KBM-7 (cell line): Measurements from ENCODE around the gene ZNF550.

Source experiments
- DNase-seq: peaks from one replicate; pipeline ENCODE4 v3.0.0-alpha.2; 2015
- in situ Hi-C: fragments of 300-500 bp; cut with MboI; formaldehyde crosslinking; loops from 2 replicates; pipeline ENCODE4 v1.14.3; 2020; ENCODE audit warnings: low sequenced_read_pairs, low pct_unique_long_range_greater_than_20kb, mixed read lengths

The ZNF550 gene

DNA sequence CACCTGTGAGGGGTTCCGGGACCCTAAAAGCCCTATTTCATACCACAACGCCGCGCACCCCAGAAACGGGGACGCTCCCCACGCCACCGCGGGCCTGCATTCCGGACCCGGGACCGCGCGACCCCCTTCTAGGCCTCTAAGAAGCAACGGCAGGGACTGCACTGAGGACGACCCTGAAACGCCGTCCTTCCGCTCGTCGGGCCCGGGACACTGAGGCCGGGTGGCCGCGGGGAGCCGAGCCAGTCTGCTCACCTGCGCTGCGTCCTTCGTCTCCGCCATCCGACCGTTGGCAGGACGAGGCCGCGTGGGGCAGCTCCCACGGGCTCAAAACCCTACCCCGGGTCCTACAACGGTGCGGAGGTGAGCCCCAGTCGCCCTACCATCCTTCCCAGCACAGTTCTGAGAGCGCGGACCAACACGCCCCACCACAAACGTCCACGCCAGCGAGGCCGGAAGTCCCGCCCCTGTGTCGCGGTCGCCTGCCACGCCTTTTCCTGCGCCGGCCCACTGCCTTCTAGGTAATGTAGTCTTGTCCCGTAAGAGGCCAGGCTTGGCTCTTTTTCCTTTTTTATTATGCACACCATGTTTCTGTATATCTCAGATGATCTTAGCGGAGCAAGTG lies at the start of gene ZNF550:
ZNF550 (minus strand) TSS at position 460 of the 622 bp plus-strand sequence; CDS start at position 279, 181 bp downstream.
- in situ Hi-C loops = no loop called here
- peak; percentile 92 for DNase-seq

DNA sequence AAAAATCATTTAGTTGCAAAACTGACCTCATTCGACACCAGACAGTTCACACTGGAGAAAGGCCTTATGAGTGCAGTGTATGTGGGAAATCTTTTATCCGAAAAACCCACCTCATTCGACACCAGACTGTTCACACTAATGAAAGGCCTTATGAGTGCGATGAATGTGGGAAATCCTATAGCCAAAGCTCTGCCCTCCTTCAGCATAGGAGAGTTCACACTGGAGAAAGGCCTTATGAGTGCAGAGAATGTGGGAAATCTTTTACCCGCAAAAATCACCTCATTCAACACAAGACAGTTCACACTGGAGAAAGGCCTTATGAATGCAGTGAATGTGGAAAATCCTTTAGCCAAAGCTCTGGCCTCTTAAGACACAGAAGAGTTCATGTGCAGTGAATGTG lies 47.3 kb upstream of the ZNF550 start:
- no peak for DNase-seq
- in situ Hi-C loops = no loop called here

DNA sequence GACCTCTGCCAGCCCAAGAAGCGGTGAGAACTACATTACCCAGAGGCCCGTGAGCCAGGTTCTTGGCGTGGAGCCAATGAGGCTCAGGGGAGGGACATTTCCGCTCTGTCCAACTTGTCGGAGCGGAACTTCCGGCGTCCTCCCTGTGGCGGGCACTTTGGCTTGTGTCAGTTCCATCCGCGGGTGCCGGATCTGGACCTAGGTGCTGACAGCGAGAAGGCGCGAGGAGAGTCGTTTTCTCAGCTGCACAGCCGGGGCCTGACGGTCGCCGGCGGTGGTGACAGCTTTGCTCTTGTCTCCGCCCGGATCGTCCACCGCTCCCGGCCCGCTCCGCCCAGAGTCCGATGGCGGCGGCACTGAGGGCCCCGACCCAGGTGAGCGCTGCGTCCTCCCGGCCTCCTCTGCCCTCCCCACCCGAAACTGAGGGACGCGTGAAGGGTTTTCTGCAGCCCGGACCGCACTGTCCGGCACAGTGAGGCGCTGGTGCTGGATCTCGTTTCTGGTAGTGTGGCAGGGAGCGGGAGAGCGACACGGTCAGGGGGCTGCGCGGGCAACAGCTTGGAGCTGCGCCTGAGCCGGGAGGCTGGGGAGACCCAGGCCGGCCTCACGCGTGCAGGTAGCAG lies 40.2 kb upstream of the ZNF550 start, which contains the start of gene ZNF530:
ZNF530 (plus strand) TSS at position 125 of the 623 bp plus-strand sequence. CDS start 4,461 bp downstream, outside the sequence.
- peak; percentile 91 for DNase-seq
- in situ Hi-C loops = no loop called here

DNA sequence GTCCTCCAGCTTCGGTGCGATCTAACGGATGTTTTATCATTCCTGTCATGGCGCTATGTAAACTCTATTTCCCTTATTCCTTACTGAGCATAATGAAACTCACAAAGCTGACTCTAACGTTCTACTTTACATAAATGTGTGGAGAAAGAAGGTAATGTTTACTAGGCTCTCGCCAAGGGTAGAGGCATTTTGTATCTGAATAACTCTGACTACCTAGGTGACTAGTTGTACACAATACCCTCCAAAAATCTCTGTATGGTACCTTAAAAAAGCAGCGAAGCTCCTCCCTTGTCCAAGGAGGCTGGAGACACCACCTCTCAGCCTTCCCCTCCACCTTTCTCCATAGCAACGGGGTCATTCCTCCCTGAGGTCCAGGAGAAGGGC lies 39.7 kb upstream of the ZNF550 start:
- in situ Hi-C loops = no loop called here
- DNase-seq = no peak

DNA sequence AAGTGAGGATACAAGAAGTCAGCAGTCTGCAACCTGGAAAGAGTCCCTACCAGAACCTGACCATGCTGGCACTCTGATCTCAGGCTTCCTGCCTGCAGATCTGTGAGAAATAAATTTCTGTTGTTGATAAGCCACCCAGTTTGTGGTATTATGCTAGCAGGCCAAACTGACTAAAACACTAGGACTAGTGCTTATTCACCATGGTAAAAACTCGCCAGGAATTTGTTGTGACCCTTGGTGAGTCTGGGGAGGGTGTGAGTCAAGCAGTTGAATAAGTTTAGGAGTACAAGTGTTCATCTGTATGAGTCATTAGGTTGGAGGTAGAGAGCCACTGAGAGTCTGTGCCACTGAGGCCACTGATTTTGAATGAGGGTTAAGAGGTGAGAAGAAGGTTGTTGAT lies 27.9 kb upstream of the ZNF550 start:
- in situ Hi-C loops = no loop called here

DNA sequence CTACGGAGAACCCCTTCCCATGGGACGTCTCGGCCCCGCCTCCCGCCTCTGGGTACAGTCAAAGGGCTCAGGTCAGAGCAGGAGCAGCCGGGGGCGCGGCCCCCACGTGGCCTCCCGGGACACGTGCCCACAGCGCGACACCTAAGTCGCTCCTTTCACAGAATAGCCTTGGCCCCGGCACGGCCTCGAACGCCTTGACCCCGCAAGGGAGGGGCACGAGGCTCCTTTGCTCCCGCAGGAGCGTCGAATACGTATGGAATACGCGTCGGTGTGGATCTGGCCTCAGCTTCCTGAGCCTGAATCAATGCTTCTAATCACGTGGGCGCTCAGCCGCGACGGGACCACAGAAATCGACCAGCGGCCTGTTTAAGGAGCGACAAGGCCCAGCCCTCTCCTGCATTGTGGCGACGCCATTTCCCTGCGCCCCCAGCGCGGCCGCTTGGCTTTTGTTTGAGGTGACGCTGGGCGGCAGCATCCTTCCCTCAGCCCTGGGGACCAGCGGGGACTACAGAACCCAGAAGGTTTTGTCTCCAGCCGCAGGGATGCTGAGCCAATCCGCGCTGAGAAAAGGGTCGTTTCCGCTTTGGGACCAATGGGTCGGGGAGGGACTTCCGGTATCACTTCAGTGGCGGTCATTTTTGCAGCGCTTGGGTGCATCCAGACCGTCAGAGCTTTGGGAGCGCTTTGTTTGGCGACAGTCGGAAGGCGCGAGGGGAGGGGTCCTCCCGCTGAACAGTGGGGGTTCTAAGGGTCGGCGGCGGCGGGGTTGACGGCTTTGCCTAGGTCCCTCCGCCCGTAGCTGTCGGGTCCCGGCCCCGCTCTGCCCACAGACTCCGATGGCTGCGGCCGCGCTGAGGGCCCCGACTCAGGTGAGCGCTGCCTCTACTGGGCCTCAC lies 24.1 kb upstream of the ZNF550 start, which contains the start of gene ZIK1:
ZIK1 (plus strand) TSS at position 625 of the 896 bp plus-strand sequence; CDS start at position 837, 212 bp downstream.
- in situ Hi-C loops = no loop called here
- no peak for DNase-seq

More for the DNA sequence above, 27.9 kb upstream of the ZNF550 start:
- DNase-seq = no peak

DNA sequence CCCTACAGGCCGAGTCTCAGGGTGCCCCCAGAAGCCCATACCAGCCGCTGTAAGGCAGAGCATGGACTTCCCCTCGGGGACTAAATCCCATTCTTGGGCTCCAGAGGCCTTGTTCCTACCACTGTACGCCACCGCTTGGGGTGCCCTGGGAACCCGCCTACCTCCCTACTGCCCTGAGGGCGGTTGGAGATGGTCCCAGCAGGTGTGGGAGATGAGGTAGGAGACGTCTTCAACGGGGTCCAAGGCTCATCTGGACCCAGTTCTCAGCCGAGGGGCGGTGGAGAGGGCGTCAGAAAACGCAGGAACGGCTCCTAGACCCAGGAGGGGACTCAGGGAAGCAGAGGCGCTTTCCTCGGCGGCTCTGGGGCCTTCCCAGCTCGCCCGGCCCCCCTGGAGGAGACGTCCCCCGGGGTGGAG lies 23.4 kb upstream of the ZNF550 start:
- in situ Hi-C loops = no loop called here
- DNase-seq = no peak

DNA sequence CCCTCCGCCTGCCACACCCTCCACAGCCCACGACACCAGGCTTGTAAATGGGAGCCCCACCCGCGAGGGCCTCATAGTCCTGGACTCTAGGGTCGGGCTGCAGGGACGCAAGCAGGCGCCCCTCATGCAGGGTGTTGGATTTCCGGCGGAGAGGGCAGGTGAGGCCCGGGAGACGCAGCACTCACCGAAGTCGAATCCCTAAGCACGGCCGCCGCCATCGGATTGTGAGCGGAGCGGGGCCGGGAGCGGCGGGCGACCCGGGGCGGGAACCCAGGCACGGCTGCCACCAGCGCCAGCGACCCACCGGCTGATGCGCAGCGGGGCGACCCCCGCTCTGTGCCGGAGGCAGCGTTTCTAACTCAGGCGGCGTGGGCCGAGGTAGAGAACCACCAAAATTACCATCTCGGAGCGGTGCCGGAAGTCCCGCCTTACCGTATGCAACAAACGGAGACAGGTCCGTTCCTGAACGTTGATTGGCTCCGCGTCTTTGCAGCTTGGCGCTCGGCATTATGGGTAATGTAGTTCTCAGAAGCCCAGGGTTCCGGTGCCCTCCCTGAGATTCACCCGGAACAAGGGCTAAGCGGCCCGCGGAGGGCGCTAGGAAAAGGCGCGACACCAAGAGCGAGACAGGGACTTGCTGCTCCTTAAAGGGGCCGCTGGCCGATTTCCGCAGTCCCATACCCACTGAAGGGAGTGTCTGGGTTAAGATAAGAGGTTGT lies 19.0 kb upstream of the ZNF550 start, which contains the start of gene ZNF416:
ZNF416 (minus strand) TSS at position 425 of the 719 bp plus-strand sequence; CDS start at position 218, 207 bp downstream.
- DNase-seq = peak; percentile 98
- in situ Hi-C loops = no loop called here

DNA sequence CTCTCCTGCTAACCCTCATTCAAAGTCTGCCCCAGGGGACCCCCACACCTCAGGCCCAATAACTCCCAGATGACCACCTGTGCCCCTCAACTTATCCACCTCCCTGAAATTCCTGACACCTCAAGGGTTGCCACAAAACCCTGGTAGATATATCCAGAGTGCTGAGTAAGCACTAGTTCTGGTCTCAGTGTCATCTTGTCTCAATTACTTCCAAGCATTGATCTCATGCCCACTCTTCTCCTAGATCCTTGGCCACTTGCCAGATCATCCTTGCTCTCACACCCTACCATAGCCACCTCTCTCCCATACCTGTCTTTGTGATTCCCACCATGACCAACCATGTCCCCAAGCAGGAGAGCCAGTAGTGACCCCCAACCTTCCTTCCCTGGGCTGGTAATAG lies 17.0 kb upstream of the ZNF550 start:
- no peak for DNase-seq
- in situ Hi-C loops = no loop called here

DNA sequence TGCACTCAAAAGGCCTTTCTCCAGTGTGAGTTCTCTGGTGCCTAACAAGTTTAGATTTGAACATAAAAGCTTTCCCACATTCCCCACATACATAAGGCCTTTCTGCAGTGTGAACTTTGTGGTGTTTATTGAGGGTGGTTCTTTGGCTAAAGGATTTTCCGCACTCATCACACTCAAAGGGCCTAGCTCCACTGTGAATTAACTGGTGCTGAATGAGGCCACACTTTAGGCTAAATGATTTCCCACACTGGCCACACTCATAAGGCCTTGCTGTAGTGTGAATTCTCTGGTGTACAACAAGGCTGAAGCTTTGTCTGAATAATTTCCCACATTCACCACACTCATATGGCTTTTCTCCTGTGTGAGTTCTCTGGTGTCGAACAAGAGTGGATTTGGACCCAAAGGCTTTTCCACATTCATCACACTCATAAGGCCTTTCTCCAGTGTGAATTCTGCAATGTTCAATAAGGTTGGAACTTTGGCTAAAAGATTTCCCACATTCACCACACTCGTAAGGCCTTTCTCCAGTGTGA lies 12.8 kb upstream of the ZNF550 start:
- no peak for DNase-seq
- in situ Hi-C loops = no loop called here

DNA sequence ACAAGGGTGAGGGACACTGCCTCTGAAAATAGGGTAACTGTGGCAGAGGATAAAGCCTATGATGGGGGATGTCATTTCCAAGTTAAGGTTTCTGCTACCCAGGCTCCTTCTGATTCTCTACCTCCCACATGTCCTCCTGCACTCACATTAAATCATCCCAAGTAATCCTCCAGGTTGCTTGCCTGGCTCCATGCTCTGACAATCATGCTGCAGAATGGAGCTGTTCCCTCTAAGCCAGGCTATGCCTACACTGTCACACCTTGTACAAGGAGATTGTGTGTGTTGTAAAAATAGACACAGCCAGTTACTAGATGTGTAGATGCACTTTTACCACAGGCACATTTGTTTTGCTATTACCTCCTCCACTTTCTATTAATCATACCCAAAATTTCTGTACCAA lies 11.0 kb upstream of the ZNF550 start:
- no peak for DNase-seq
- in situ Hi-C loops = no loop called here

DNA sequence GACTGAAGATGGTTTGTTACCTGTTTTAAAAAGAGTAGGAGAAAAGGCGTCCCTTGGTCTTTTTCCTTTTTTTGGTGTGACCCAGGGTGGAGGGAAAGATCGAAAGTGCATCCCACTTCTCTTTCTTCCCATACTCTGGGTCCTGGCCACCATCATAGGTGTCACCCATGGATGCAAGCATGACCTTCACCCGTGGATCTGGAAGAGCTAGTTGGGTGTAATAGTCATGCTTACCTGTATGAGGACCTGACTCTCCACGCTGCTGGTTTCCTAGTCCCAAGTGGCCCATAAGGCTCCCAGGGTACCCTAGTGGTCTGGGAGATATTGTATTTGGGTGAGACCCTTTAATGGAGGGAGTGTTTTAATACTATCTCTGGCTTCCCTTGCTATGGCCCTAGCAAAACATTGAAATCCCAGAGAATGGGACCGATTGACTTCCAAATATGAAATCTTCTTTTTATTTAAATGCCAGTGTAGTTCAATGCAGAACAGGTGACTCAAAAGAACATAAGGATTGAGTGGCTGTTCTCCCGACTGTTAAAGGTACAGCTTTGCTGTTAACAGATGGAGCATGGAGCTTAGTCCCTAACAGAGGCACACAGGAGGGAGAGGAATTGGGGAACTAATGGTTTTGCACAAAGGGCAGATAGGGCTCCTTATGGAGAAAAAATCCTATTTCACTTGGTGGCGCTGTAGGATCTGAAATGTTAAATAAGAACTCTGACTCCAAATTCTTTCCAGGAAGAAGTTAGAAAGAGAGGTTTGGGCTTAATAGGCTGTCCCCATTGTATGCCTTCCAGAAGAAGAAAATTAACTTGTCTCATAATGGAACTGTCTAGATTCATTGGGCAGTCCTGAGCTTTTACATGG lies 7.0 kb upstream of the ZNF550 start:
- in situ Hi-C loops = no loop called here
- peak; percentile 34 for DNase-seq

DNA sequence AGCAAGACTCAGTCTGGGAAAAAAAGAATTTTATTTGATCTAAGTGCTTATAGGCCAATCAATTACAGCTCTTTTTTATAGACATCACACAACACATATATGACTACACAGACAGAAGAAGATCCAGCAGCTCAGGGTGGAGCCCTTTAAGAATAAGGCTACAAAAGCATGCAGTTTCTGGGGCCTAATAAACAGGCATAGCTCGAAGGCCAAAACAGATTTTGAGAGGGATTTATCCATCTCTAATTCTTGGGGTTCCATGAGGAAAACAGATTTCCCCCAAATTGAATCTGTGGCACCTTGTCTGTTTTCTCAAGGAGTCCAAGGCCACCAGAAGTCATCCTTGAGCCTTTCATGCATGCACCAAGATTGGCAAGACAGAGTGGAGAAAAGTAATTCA lies 3.9 kb upstream of the ZNF550 start:
- DNase-seq = no peak
- in situ Hi-C loops = no loop called here

DNA sequence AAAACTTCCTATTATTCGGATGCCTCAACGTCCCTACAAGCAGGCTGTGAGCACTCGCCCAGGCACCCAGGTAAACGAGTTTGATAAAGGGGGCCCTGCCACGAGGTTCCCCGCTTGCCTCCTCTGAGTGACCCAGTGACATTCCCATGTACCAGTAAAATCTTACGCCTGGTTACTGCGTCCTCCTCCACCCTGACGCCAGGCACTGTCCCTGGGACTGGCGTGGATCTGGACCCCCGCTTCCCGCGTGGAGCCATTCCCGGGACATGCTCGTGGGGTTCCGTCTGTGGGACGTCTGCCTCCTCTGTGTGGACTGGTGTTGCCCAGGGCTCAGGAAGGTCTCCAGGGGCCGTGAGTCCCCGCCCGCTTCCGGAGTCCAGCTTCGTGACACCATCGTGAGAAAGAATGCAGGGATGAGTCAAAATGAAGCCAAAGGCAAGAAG lies 407 bp upstream of the ZNF550 start:
- in situ Hi-C loops = no loop called here
- no peak for DNase-seq

DNA sequence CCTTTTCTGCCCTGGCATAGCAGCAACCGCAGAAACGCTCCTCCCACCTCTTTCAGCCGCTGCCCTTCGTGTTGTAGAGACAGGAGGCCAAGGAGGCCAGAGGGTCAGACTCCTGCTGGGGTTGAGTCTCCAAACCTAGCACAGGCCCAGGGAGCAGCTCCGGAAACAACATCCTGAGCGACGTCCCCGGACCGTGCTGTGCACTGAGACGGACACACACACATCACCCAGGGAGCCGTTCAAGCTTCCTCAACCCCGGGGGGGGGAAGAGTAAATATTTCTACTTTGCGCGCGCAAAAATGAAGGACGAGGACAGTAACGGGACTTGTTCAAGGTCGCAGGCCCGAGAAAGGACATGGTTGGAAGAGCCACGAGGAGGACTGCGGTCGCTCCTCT lies 657 bp downstream of the ZNF550 start:
- in situ Hi-C loops = no loop called here
- DNase-seq = peak; percentile 20

DNA sequence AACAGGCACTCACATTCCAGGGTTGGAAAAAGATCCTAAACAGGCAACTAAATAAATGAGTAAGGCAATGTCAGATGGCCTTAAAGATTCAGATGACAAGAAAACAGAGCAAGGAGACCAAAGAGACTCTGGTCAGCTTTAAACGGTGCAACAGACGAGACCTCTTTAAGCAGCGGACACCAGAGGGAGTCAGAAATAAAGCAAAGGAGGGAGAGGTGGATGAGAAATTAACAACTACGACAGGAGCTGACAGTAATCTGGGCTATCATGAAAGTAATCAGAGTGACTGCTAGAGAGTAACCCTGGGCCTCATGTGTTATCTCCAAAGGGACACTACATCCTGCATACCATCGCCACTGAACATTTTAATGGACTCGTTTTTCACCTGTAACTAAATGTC lies 1.1 kb downstream of the ZNF550 start:
- in situ Hi-C loops = no loop called here
- DNase-seq = no peak

DNA sequence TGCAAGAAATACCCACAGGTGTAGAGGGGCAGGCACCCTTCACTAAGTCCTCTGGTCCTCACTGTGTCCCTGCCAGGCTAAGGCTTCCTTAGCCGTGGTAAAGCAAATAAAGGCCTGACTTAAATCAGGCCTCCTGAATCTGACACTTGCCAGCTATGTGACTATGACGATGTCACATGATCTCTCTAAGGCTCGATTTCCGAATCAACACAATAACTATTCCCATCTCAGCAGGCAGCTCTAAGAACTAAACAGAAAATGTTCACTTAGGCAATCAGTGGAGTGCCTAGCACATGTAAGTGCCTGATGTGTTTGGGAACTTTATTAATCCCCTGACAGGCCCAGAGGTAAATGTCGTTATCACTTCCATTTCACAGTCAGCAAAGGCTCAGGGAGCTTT lies 2.0 kb downstream of the ZNF550 start:
- no peak for DNase-seq
- in situ Hi-C loops = no loop called here

DNA sequence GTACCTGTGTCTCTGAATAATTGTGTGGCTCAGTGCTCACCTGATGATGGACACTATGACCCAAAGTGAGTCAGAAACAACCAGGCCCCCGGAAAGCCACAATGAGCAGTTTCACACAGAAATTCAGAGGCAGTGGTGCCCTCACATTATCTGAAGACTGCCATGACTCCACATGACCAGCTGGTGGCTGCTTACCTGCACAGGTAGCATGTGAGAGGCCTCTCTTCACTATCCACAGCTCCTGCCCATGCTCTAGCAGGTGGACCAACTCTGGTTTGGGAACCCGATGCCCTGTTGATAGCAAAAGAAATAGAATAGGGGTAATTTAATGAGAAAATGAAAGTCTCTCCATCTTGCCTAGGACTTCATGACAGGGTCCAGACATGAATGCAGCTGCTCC lies 7.2 kb downstream of the ZNF550 start:
- in situ Hi-C loops = no loop called here
- DNase-seq = no peak
